Panc1 (cell line): Measurements from ENCODE around the gene DLG2. TPM values are rescaled to one million over a fixed set of nuclear protein-coding genes. Genes with fewer than 3 reads are reported as not detected.
"Not testable (repeated sequence)": the region's sequence is repeated elsewhere in the genome, so short reads cannot be mapped to it uniquely, and the experiment has no call there.

ENCODE experiments used
- ATAC-seq: fragments of 200-7000 bp; cut with Tn5 transposase; 2 replicates; pipeline ENCODE4 v1.9.1; 2020; ENCODE audit warnings: mild to moderate bottlenecking, moderate library complexity
- BruUV-seq: library from RNA; stranded (reverse); fragments of 400-500 nt; replicated peaks from 2 replicates; lab custom pipeline; 2021; lab: Mats Ljungman, UMichigan
- CTCF ChIA-PET: fragments of 300-600 bp; sonication (Branson Sonifier 250); formaldehyde crosslinking; loops from one replicate; lab custom pipeline; 2022; ENCODE audit warnings: antibody characterized with exemption; lab: Charles Lee
- POLR2A ChIA-PET: fragments of 300-600 bp; sonication (Branson Sonifier 250); formaldehyde crosslinking; loops from one replicate; lab custom pipeline; 2022; ENCODE audit warnings: antibody characterized with exemption; lab: Charles Lee
- DNase-seq: peaks from one replicate; pipeline ENCODE4 v3.0.0-alpha.2; 2010; ENCODE audit warnings: low read depth, low spot score
- H3K27ac ChIP-seq: 2 replicates; pipeline ENCODE4 v1.5.1; 2011; ENCODE audit warnings: mild to moderate bottlenecking, low read length, inconsistent platforms
- H3K27me3 ChIP-seq: fragments of 200-500 bp; sonication (Bioruptor generic); 2 replicates; pipeline ENCODE4 v1.6.0; 2014; ENCODE audit warnings: low read length, inconsistent platforms; ENCODE audit not compliant: control insufficient read depth, insufficient read depth
- H3K36me3 ChIP-seq: fragments of 200-500 bp; sonication (Bioruptor generic); 2 replicates; pipeline ENCODE4 v1.5.1; 2014; ENCODE audit warnings: inconsistent platforms, mild to moderate bottlenecking, low read length, moderate library complexity; ENCODE audit not compliant: control insufficient read depth, insufficient read depth
- H3K4me1 ChIP-seq: 2 replicates; pipeline ENCODE4 v1.5.1; 2011; ENCODE audit warnings: inconsistent platforms, mild to moderate bottlenecking, low read length, moderate library complexity; ENCODE audit not compliant: control insufficient read depth, insufficient read depth
- H3K4me3 ChIP-seq, 2 experiments: 2 replicates each; pipeline ENCODE4 v1.5.1; 2011 to 2012; ENCODE audit warnings: low read depth in 2 of 2, low read length in 2 of 2, mild to moderate bottlenecking in 2 of 2, inconsistent platforms in 1 of 2, moderate library complexity in 1 of 2
- H3K9me3 ChIP-seq: fragments of 200-500 bp; sonication (Bioruptor generic); 2 replicates; pipeline ENCODE4 v1.5.1; 2014; ENCODE audit warnings: low read depth, mild to moderate bottlenecking, inconsistent platforms, low read length, moderate library complexity; ENCODE audit not compliant: control insufficient read depth, insufficient read depth
- CTCF ChIP-seq: fragments of 450-650 bp; IDR thresholded peaks from 2 replicates; pipeline ENCODE4 v1.5.1; 2017; ENCODE audit warnings: mild to moderate bottlenecking
- POLR2AphosphoS5 ChIP-seq: IDR thresholded peaks from 2 replicates; pipeline ENCODE4 v1.6.1; 2012; ENCODE audit warnings: mild to moderate bottlenecking, low read depth, low read length, moderate library complexity
- REST ChIP-seq, 2 experiments: IDR thresholded peaks; 2 replicates each; pipeline ENCODE4 v1.6.1; 2011 to 2012; ENCODE audit warnings: low read depth in 2 of 2, control low read depth in 1 of 2, low read length in 1 of 2, mild to moderate bottlenecking in 1 of 2, moderate library complexity in 1 of 2; ENCODE audit not compliant: insufficient read depth in 1 of 2
- SIN3A ChIP-seq: IDR thresholded peaks from 2 replicates; pipeline ENCODE4 v1.6.1; 2012; ENCODE audit warnings: low read depth, mild to moderate bottlenecking, low read length, moderate library complexity, borderline replicate concordance; ENCODE audit not compliant: insufficient read depth
- TCF7L2 ChIP-seq: IDR thresholded peaks from 2 replicates; pipeline ENCODE4 v1.6.1; 2011; ENCODE audit warnings: mild to moderate bottlenecking, low read depth, low read length, inconsistent platforms
- in situ Hi-C: cut with HindIII; loops from 2 replicates; pipeline ENCODE4 v1.10.0; 2016; ENCODE audit warnings: low sequenced_read_pairs, low pct_unique_long_range_greater_than_20kb
- intact Hi-C: fragments of 100-400 bp; cut with micrococcal nuclease; formaldehyde crosslinking; loops from one replicate; pipeline ENCODE4 v1.10.0; 2022; ENCODE audit not compliant: unreplicated experiment
- total RNA-seq: library from RNA; stranded (reverse); gene quantifications from one replicate; pipeline ENCODE4 v1.2.1, GENCODE V29; 2021; ENCODE audit not compliant: unreplicated experiment

Gene DLG2
- total RNA-seq, 1 experiment from 2014 or later = 4.2 TPM

GRCh38 chr11:85672105-85672902 is 45.2 kb upstream of the DLG2 start:
- in situ Hi-C loops = no loop called here
- DNase-seq (no peak), ATAC-seq (no peak)
- Histone ChIP-seq H3K27me3 (no peaks in the 10 kb centered on the region), H3K9me3 (no peaks in the 10 kb centered on the region), H3K4me1 (no peaks in the 10 kb centered on the region; the same call in 1 of the 2 replicates), H3K4me3 (no peak overlapping the region), H3K27ac (no peak overlapping the region), H3K36me3 (no peaks in the 10 kb centered on the region)
- no TSS peak for BruUV-seq
- ChIA-PET POLR2A (no interaction called here), CTCF (no interaction called here)
- intact Hi-C loops = no loop called here
- TF ChIP-seq POLR2AphosphoS5 (no peak), SIN3A (no peak), REST (IDR thresholded peaks at IDR 0.05; ENCODE audit: insufficient read depth in 1 of 2, low read depth in 2 of 2, low read length in 1 of 2) (no peak), CTCF (no peak), TCF7L2 (no peak)

- DNase-seq, H3K9me3 ChIP-seq, H3K27ac ChIP-seq, intact Hi-C loops, H3K36me3 ChIP-seq, H3K4me3 ChIP-seq, BruUV-seq, POLR2A ChIA-PET, ATAC-seq, in situ Hi-C loops, H3K27me3 ChIP-seq, CTCF ChIA-PET, H3K4me1 ChIP-seq: not testable (repeated sequence)
Measured at GRCh38 chr11:85670949-85671663, 44.0 kb upstream of the DLG2 start.

- CTCF ChIA-PET = no interaction called here
- BruUV-seq = no TSS peak
- Histone ChIP-seq H3K27ac (no peak overlapping the region), H3K4me1 (peaks cover 13% of the 10 kb centered on the region), H3K36me3 (no peaks in the 10 kb centered on the region; the same call in 1 of the 2 replicates), H3K27me3 (no peaks in the 10 kb centered on the region), H3K4me3 (no peak overlapping the region), H3K9me3 (no peaks in the 10 kb centered on the region)
- no peak for DNase-seq
- TF ChIP-seq POLR2AphosphoS5 (no peak), TCF7L2 (no peak), CTCF (no peak)
- intact Hi-C loops (no loop called here), in situ Hi-C loops (no loop called here)
- POLR2A ChIA-PET = no interaction called here
- ATAC-seq = no peak
Measured at GRCh38 chr11:85668157-85668556, 41.0 kb upstream of the DLG2 start.
